Measurements from ENCODE around the gene CSTB.

The CSTB gene

DNA sequence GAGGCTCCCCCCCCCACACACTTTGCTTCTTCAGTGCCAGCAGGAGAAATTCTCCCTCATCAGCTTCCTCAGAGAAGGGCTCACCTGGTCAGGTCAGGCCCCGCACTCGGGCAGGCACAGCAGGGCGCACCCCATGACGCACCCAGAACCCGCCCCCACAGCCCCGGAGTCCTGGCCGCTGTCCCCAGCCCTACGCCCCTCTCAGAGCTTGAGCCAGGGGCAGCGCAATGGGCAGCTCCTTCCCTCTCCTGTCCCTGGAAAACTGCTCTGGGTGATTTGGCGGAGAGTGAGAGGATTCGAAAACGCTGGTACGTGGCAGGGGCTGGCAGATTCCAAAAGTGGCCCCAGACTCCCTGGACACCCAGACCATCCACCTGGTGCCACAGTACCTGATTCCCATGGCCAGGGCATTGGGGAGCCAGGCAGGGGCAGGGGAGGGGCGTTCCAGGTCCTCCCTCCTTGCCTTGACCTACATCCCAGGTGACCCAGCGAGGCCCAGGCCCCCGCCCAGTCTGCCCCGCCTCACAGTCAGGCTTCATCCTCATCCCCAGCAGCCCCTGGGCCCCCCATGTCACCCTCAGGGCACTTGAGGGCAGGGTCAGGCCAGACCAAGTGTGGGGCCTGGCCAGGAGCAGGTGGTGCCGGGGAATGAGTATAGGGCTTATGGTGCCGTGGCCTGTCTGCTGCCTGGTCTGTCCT, 37.0 kb upstream of the CSTB start:
- TF ChIP-seq EZH2 (IDR thresholded peaks at IDR 0.05) (no peak), POLR2AphosphoS5 (IDR thresholded peaks at IDR 0.05; ENCODE audit: borderline replicate concordance, low read depth, low read length) (no peak), FOXP2 (optimal IDR thresholded peaks at IDR 0.05; ENCODE audit: control extremely low read depth, extremely low read length, insufficient read depth) (no peak)
- Histone ChIP-seq H3K4me3 (no peak overlapping the region), H3K9ac (ENCODE audit: insufficient read length) (no peak overlapping the region), H3K9me3 (ENCODE audit: low read depth, low read length) (no peaks in the 10 kb centered on the region), H3K27ac (no peak overlapping the region), H3K36me3 (ENCODE audit: insufficient read depth, low read length) (no peaks in the 10 kb centered on the region)
- DNase-seq (ENCODE audit: low read depth, low spot score) = no peak

DNA sequence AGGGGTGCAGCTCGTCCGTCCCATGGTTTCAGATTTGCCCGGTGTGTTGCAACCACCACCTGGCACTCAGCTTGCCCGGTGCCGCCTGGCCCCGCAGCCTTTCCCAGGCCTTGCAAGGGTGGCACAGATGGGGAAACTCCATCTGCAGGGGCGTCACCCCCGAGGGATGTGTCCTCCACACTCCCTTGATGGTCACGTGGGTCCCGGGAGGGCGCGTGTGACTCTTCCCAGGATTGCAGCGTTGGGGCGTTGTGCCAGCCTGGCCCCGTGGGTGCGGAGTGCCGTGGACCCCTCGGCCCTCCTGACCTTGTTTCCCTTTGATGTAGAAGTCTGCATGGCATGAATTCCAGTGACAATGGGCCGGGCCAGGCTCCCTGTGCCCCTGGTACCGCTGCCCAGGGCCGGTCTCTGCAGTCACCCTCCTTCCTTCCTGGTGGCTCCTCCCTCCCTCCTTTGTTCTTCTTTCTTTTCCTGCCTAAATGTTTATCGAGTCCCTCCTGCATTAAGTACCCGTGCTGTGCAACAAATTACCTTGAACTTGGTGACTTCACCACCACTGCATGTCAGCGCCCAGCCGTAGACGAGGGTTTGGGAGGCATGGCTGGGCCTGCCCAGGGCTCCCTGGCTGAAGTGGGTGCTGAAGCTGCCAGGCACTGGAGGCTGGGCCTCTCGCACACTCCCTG, 36.2 kb upstream of the CSTB start:
- no peak overlapping the region for H3K4me3 ChIP-seq

DNA sequence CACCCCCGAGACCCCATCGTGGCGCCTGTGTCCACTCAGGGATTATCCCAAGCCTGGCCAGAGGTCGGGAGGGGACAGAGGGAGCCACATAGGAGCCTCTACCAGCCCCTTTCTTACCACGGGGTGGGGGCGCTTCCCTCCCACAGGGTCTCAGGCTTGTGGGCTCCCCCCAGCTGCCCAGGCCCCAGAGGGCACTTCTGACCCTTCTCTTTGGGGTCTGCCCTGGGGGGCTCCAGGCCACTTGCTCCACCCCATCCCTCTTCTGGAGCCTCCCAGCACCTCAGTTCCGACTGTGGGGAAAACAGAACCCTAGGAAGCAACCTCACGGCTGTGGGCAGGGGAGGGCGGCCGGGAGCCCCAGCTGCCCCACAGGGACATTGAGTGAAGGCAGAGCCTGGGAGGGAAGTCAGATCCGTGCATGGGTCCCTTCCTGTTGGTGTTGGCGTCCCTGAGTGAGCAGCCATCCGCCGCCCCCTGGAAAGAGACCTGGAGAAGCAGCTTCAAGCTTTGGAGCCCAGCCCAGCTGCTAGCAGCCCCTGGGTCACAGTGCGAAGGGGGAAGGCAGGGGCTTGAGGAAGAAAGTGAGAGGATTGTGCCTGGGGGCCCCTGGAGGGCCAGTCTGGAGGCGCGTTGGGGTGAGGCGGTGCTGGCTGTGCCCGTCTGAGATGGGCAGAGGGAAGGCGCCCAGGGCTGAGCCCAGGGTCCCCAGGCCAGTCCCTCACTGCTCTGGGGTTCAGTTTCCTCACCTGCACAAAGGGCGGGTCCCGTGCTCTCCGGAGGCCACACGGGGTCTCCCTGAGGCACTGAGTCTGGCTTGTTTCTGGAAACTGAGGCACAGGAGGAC, 35.4 kb upstream of the CSTB start:
- no peaks in the 10 kb centered on the region for H3K9me3 ChIP-seq (ENCODE audit: low read depth, low read length)
- no peak overlapping the region for H3K9ac ChIP-seq (ENCODE audit: insufficient read length)
- no peak overlapping the region for H3K4me3 ChIP-seq
- H3K36me3 ChIP-seq (ENCODE audit: insufficient read depth, low read length) = no peaks in the 10 kb centered on the region
- TF ChIP-seq FOXP2 (optimal IDR thresholded peaks at IDR 0.05; ENCODE audit: control extremely low read depth, extremely low read length, insufficient read depth) (no peak), POLR2AphosphoS5 (IDR thresholded peaks at IDR 0.05; ENCODE audit: borderline replicate concordance, low read depth, low read length) (no peak), EZH2 (IDR thresholded peaks at IDR 0.05) (no peak)
- H3K27ac ChIP-seq = no peak overlapping the region
- no peak for DNase-seq (ENCODE audit: low read depth, low spot score)

More for the DNA sequence above, 36.2 kb upstream of the CSTB start:
- no peak for DNase-seq (ENCODE audit: low read depth, low spot score)
- Histone ChIP-seq H3K27ac (no peak overlapping the region), H3K9ac (ENCODE audit: insufficient read length) (no peak overlapping the region), H3K36me3 (ENCODE audit: insufficient read depth, low read length) (no peaks in the 10 kb centered on the region), H3K9me3 (ENCODE audit: low read depth, low read length) (no peaks in the 10 kb centered on the region)
- no peak for TF ChIP-seq FOXP2 (optimal IDR thresholded peaks at IDR 0.05; ENCODE audit: control extremely low read depth, extremely low read length, insufficient read depth)
- no peak for TF ChIP-seq EZH2 (IDR thresholded peaks at IDR 0.05)
- TF ChIP-seq POLR2AphosphoS5 (IDR thresholded peaks at IDR 0.05; ENCODE audit: borderline replicate concordance, low read depth, low read length) = no peak

DNA sequence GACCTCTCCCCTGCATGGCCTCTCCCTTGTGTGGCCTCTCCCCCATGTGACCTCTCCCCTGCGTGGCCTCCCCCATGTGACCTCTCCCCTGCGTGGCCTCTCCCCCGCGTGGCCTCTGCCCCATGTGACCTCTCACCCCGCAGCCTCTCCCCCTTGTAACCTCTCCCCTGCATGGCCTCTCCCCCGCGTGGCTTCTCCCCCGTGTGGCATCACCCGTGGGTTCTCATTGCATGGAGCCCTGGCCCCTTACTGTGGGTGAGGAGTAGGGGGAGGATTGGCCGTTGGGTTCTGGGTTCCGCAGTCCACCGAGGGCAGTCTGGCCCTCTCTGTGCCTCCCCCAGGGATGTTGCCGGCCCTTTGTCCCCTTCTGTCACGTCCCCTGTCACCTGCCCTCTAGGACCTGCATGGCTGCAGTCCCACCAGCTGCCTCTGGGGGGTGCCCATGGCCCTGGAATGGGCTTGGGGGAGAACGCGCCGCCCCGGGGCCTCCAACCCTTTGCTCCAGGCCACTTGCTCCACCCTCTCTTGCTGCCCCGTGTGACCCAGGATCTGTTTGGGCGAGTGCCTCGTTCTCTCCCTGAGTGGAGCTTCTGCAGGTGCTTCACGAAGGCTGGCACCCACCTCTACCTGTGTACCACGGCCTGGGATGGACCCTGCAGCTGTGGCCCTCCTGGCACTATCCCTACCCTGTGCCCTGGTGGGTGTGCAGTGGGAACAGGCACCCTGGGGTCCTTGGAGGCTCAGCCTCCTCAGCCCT, 34.6 kb upstream of the CSTB start:
- H3K36me3 ChIP-seq (ENCODE audit: insufficient read depth, low read length) = no peaks in the 10 kb centered on the region
- H3K27ac ChIP-seq = no peak overlapping the region
- H3K9me3 ChIP-seq (ENCODE audit: low read depth, low read length) = no peaks in the 10 kb centered on the region
- 0 out of 2 replicates have a peak overlapping the region, but pooled peaks have one; percentile 25 for H3K4me3 ChIP-seq
- TF ChIP-seq FOXP2 (optimal IDR thresholded peaks at IDR 0.05; ENCODE audit: control extremely low read depth, extremely low read length, insufficient read depth) (peak; percentile 36), POLR2AphosphoS5 (IDR thresholded peaks at IDR 0.05; ENCODE audit: borderline replicate concordance, low read depth, low read length) (no peak)
- DNase-seq (ENCODE audit: low read depth, low spot score) = no peak
- no peak overlapping the region for H3K9ac ChIP-seq (ENCODE audit: insufficient read length)

DNA sequence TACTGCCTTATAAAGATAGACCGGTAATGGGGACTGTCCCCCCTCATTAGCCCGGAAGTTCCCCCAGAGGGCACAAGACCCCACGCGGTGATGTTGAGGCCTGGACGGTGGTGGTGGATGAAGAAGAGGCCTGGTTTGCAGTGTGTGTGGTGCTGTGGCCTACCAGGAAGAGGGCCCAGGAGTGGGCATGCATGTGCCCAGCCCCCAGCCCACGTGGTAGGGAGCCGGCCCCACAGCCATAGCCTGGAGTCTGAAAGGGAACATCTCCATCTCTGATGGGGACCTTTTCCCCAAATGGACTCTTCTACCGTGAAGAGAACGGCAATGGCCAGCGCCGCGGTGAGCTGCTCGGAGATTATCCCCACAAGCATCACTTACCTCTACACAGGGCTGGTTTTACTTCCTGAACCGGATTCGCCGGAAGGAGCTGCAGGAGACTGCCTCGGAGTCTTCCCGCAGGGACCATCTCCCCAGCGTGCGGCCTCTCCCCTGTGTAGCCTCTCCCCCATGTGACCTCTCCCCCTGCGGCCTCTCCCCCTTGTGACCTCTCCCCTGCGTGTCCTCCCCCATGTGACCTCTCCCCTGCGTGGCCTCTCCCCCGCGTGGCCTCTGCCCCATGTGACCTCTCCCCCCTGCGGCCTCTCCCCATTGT, 33.9 kb upstream of the CSTB start:
- Histone ChIP-seq H3K4me3 (no peak overlapping the region), H3K36me3 (ENCODE audit: insufficient read depth, low read length) (no peaks in the 10 kb centered on the region), H3K9me3 (ENCODE audit: low read depth, low read length) (no peaks in the 10 kb centered on the region), H3K27ac (no peak overlapping the region), H3K9ac (ENCODE audit: insufficient read length) (no peak overlapping the region)
- DNase-seq (ENCODE audit: low read depth, low spot score) = no peak
- TF ChIP-seq EZH2 (IDR thresholded peaks at IDR 0.05) (no peak), POLR2AphosphoS5 (IDR thresholded peaks at IDR 0.05; ENCODE audit: borderline replicate concordance, low read depth, low read length) (no peak), FOXP2 (optimal IDR thresholded peaks at IDR 0.05; ENCODE audit: control extremely low read depth, extremely low read length, insufficient read depth) (no peak)

DNA sequence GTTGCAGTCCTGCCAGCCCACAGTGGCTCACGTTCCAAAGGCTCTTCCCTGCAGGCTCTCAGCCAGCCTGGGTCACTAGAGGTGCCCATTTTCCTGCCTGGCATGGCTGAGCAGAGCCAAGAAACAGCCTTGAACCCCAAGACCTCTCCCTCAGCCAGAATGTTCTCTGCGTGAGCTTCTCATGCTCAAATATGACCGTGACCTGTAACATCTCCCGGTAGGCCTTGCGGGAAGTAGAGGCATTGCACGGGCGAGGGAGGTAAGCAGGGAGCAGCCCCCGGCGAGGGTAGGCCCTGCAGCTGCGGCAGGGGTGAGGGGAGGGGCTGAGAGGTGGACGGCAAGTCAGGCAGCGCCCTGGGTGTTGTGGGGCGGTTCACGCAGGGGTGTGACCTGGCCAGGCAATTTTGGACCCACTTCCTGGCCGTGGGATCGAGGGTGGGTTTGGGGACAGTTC, 33.3 kb upstream of the CSTB start:
- no peak overlapping the region for H3K27ac ChIP-seq
- H3K9ac ChIP-seq (ENCODE audit: insufficient read length) = no peak overlapping the region
- no peak for DNase-seq (ENCODE audit: low read depth, low spot score)
- TF ChIP-seq FOXP2 (optimal IDR thresholded peaks at IDR 0.05; ENCODE audit: control extremely low read depth, extremely low read length, insufficient read depth) (no peak), EZH2 (IDR thresholded peaks at IDR 0.05) (no peak), POLR2AphosphoS5 (IDR thresholded peaks at IDR 0.05; ENCODE audit: borderline replicate concordance, low read depth, low read length) (no peak)
- H3K36me3 ChIP-seq (ENCODE audit: insufficient read depth, low read length) = no peaks in the 10 kb centered on the region
- H3K9me3 ChIP-seq (ENCODE audit: low read depth, low read length) = no peaks in the 10 kb centered on the region
- no peak overlapping the region for H3K4me3 ChIP-seq

DNA sequence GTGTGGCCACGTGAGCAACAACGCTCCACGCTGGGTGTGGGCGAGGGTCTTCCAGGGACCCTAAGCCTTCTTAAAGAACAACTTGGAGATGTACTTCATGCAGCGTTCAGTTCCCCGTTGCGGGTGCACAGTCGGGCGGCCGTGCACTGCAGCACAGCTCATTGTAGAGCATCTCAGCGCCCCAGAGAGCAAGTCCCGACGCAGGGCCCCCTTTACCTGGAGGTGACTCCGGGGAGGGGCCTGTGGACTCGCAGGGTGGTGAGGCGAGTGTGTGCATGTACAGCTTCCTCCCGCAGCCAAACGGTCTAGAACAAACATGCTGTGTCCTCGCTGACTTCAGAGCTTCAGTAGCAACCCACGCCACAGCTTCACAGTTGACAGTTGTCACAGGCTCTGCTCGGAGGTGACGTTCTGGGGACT, 32.7 kb upstream of the CSTB start:
- Histone ChIP-seq H3K27ac (no peak overlapping the region), H3K9me3 (ENCODE audit: low read depth, low read length) (no peaks in the 10 kb centered on the region), H3K36me3 (ENCODE audit: insufficient read depth, low read length) (peaks cover 2% of the 10 kb centered on the region; the same call in 1 of the 2 replicates), H3K4me3 (no peak overlapping the region), H3K9ac (ENCODE audit: insufficient read length) (no peak overlapping the region)
- no peak for DNase-seq (ENCODE audit: low read depth, low spot score)
- TF ChIP-seq EZH2 (IDR thresholded peaks at IDR 0.05) = no peak
- TF ChIP-seq POLR2AphosphoS5 (IDR thresholded peaks at IDR 0.05; ENCODE audit: borderline replicate concordance, low read depth, low read length) = no peak
- TF ChIP-seq FOXP2 (optimal IDR thresholded peaks at IDR 0.05; ENCODE audit: control extremely low read depth, extremely low read length, insufficient read depth) = no peak
